Measurements from ENCODE around the gene SLC6A18. TPM values are rescaled to one million over a fixed set of nuclear protein-coding genes. Genes with fewer than 3 reads are reported as not detected.

SLC6A18 gene
- total and polyA plus RNA-seq, 2 of the 4 experiments (the other 2 are of a cell fraction): not detected

- no peak for ATAC-seq (ENCODE audit: low read depth)
- no peak overlapping the region for H3K4me3 ChIP-seq (ENCODE audit: insufficient read depth, low read depth, low read length)
- H2BK15ac ChIP-seq (ENCODE audit: low read depth, low read length): no peak overlapping the region
- WGBS, 2 experiments (ENCODE audit: extremely low coverage in 2 of 2, insufficient read length in 1 of 2): 62% methylated on average over 8 of the region's 20 CpGs; no CpG with 5 or more reads in 1 of the 2 experiments
- no peak overlapping the region for H3K23ac ChIP-seq (ENCODE audit: low read depth, low read length)
- no peak overlapping the region for H2AK9ac ChIP-seq (replicated peaks; ENCODE audit: low read depth, low read length, poor library complexity)
- H2AK5ac ChIP-seq (ENCODE audit: low read depth, low read length): no peak overlapping the region
- no peak overlapping the region for H3K4me2 ChIP-seq (ENCODE audit: low read depth, low read length)
- BruUV-seq (replicated peaks): no TSS peak
- no peak for TF ChIP-seq MAZ (IDR thresholded peaks at IDR 0.05; ENCODE audit: borderline replicate concordance, low read depth, low read length)
- no peak for TF ChIP-seq FOS (IDR thresholded peaks at IDR 0.05; ENCODE audit: low read depth, low read length)
- no peak for TF ChIP-seq CTCF (conservative IDR thresholded peaks at IDR 0.05; ENCODE audit: low read depth, low read length)
- no peak for TF ChIP-seq CEBPB (IDR thresholded peaks at IDR 0.05; ENCODE audit: low read depth, low read length)
- TF ChIP-seq BHLHE40 (IDR thresholded peaks at IDR 0.05; ENCODE audit: low read depth, low read length): no peak
- no peaks in the 10 kb centered on the region for H3K4me1 ChIP-seq (ENCODE audit: control insufficient read depth, insufficient read depth, low read length)
- no peaks in the 10 kb centered on the region for H4K20me1 ChIP-seq (ENCODE audit: insufficient read depth, low read length)
- no peak for DNase-seq
- no peak overlapping the region for H3K27ac ChIP-seq (ENCODE audit: insufficient read depth, low read length)
- H3K36me3 ChIP-seq (ENCODE audit: control insufficient read depth, insufficient read depth, low read length): no peaks in the 10 kb centered on the region
- POLR2A ChIA-PET (ENCODE audit: unreplicated experiment): no interaction called here
- H3K14ac ChIP-seq (replicated peaks; ENCODE audit: low read depth, low read length): no peak overlapping the region
- no peak overlapping the region for H2AFZ ChIP-seq (replicated peaks; ENCODE audit: low read length, poor library complexity)
- CTCF ChIA-PET: no interaction called here
- no peak overlapping the region for H3K9ac ChIP-seq (ENCODE audit: low read depth, low read length)
- H4K91ac ChIP-seq (ENCODE audit: insufficient read depth, low read depth, low read length): no peak overlapping the region
- no peaks in the 10 kb centered on the region for H3K9me1 ChIP-seq (ENCODE audit: insufficient read depth, low read length)
- intact Hi-C loops (cut with micrococcal nuclease): no loop called here
- no peak overlapping the region for H4K8ac ChIP-seq (ENCODE audit: low read depth in 2 of 2, low read length in 2 of 2)
- peaks cover 27% of the 10 kb centered on the region for H3K9me3 ChIP-seq (ENCODE audit: control insufficient read depth, insufficient read depth, low read length)
- no peak overlapping the region for H2BK120ac ChIP-seq (ENCODE audit: low read depth, low read length)
- dilution Hi-C loops (cut with HindIII; ENCODE audit: low sequenced_read_pairs, unreplicated experiment): no loop called here
- H3K56ac ChIP-seq (ENCODE audit: extremely low read depth, insufficient read depth, low read length): no peak overlapping the region
- in situ Hi-C loops (cut with MboI; ENCODE audit: low sequenced_read_pairs): no loop called here
- no peaks in the 10 kb centered on the region for H3K27me3 ChIP-seq (ENCODE audit: control insufficient read depth, insufficient read depth, low read length)
- no peak overlapping the region for H4K5ac ChIP-seq (ENCODE audit: low read depth, low read length)
- H3K18ac ChIP-seq (ENCODE audit: low read depth, low read length): no peak overlapping the region
- H2BK5ac ChIP-seq (ENCODE audit: low read depth, low read length, poor library complexity, severe bottlenecking): no peak overlapping the region
- H3K4ac ChIP-seq (ENCODE audit: low read depth, low read length): no peak overlapping the region
- H3K79me1 ChIP-seq (ENCODE audit: low read depth in 1 of 2, low read length in 2 of 2): no peaks in the 10 kb centered on the region
- no peak overlapping the region for H2BK20ac ChIP-seq (ENCODE audit: low read depth, low read length)
Measured at GRCh38 chr5:1273745-1274144, 48.6 kb downstream of the SLC6A18 start.
